GM12873 (cell line): Measurements from ENCODE around the gene ISLR2.

Experiments used
- TF ChIP-seq, protein P1 (sequence below): IDR thresholded peaks from 2 replicates; pipeline ENCODE4 v1.5.1; 2012; ENCODE audit warnings: low read depth, mild to moderate bottlenecking, moderate library complexity, low read length, control low read depth; ENCODE audit not compliant: insufficient read depth; ENCODE audit errors: missing control alignments

Gene ISLR2

DNA sequence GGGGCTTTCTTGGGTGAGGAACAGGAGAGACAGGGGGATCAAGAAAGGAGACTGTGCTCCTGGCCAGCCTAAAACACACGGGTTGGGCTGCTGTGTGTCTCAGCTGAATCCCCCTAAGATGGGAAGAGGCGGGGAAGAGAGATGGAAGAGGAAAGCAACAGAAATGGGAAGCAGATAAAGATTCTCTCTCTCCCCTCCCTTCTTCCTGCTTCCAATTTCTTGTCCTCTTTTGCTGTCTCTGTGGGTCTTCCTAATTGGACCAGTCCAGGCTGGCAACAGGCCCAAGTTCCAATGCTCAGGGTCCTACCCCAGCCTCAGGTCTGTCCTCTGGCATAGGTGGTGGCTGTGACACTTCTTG is 7.1 kb downstream of the ISLR2 start:
- TF ChIP-seq, protein P1, sequence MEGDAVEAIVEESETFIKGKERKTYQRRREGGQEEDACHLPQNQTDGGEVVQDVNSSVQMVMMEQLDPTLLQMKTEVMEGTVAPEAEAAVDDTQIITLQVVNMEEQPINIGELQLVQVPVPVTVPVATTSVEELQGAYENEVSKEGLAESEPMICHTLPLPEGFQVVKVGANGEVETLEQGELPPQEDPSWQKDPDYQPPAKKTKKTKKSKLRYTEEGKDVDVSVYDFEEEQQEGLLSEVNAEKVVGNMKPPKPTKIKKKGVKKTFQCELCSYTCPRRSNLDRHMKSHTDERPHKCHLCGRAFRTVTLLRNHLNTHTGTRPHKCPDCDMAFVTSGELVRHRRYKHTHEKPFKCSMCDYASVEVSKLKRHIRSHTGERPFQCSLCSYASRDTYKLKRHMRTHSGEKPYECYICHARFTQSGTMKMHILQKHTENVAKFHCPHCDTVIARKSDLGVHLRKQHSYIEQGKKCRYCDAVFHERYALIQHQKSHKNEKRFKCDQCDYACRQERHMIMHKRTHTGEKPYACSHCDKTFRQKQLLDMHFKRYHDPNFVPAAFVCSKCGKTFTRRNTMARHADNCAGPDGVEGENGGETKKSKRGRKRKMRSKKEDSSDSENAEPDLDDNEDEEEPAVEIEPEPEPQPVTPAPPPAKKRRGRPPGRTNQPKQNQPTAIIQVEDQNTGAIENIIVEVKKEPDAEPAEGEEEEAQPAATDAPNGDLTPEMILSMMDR: no peak

- TF ChIP-seq, protein P1: no peak
Observed at GRCh38 chr15:74138642-74139041, 8.3 kb downstream of the ISLR2 start.

DNA sequence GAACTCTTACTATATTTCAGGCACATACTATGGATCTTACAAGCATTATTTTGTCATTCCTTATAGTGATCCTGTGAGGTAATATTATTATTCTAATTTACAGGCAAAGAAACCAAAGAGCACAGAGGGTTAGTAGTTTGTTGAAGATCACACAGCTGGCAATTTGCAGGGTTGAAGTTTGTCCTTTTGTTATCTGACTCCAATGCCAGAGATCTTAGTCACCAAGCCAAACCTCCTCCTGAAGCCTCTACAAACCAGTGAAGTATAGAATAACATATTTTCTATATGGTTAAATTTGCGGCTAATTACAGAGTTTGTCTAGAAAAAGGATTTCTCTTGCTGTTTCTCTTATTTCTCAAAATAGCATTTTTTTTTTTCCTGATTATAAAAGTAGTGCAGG is 11.2 kb downstream of the ISLR2 start:
- TF ChIP-seq, protein P1: no peak

DNA sequence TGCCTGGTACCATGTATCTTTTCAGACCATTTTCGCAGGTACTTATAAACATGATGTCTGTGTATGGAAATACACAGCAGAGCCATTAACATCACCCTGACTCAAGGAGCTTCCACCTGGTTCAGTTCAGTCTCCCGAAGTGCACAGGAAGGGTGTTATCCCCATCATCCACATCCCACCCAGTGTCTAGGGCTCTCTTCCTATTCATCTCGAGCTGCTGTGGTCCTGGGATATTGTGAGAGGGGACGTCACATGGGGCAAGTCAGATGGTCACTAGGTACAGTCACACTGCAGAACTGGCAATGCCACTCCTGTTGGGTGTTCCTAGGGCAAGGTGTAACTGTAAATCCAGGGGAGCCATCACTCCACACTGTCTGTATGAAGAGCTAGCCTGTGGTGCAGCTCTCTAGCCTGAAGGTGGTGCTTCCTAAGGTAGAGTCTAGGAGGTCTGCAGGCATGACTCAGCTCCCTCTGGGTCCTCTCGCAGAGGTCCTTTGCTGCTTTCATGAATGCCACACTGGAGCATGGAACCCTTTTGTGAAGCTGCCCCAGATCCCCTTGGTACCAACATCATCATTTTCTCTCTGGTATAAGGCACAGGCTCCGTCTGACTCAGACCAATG is 13.9 kb downstream of the ISLR2 start:
- TF ChIP-seq, protein P1: peak; percentile 46

DNA sequence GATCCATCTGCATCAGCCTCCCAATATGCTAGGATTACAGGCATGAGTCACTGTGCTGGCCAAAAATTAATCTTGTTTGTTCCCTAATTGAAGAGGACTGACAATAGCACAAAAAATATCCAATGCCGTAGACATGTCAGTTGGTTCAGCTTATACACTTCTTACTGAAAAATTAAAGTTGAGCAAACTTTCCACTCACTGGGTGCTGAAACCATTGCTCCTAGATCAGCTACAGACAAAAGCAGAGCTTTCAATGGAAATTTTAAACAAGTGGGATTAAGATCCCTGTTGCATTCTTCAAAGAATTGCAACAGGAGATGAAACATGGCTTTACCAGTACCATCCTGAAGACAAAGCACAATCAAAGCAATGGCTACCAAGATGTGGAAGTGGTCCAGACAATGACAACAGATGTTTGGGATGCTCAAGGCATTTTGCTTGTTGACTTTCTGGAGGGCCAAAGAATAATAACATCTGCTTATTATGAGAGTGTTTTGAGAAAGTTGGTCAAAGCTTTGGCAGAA is 16.0 kb downstream of the ISLR2 start:
- TF ChIP-seq, protein P1: no peak

DNA sequence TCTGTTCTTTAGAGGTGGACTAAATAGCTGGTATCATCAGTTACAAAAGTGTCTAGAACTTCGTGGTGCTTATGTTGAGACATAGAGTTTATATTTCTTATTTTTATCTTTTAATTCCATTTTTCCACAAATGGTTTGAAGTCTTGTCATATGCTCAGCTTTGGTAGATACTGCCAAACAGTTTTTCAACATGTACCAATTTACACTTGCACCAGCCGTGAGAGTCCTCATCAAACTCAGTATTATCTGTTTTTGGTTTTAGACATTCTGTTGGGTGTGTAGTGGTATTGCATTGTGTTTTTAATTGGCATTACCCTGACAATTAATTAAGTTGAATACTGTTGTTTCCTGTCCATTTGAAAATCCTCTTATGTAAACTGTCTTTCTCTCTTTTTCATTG is 16.7 kb downstream of the ISLR2 start:
- TF ChIP-seq, protein P1: no peak

GRCh38 chr15:74155766-74156417 is 25.5 kb downstream of the ISLR2 start:
- TF ChIP-seq, protein P1: no peak
